ENCODE data around the gene TRPV4.
"Not testable (repeated sequence)": the region's sequence is repeated elsewhere in the genome, so short reads cannot be mapped to it uniquely, and the experiment has no call there.

The TRPV4 gene

DNA sequence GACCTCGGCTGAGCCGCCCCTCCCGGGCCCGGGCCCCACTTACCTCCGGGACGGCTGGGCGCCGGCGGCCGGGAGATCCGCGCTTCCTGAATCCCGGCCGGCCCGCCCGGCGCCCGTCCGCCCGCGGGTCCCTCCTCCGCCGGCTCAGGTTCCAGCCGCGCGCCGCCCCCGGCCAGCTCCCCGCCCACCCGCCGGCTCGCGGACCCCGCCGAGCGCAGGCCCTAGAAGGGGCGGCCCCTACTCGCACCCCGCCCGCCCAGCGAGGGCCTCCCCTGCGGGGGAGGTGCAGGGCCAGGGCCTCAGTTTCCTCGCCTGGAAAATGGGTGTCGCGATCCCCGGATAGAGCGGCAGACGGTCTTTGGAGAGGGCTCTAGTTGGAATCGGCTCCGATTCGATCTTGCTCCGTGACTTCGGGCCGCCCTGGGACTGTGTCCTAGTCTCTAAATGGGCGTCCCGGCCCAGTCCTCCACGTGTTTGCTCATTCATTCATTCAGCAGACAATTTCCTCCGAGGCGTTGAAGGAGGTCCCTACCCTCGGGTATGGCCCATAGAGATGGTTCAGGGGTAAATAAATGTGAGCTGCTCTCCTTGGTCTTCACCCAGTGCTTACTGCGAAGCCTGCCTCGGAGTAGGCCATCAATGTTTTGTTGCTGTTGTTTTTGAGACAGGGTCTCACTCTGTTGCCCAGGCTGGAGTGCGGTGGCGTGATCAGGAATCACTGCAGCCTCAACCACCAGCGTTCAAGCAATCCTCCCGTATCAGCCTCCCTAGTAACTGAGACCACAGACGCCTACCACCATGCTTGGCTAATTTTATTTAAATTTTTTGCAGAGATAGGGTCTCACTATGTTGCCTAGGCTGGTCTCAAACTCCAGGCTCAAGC, at the start of gene TRPV4:
Gene TRPV4 (minus strand): TSS at position 92 of the 883 bp plus-strand sequence. CDS start 18,602 bp downstream, outside the sequence.
- no peak for DNase-seq

DNA sequence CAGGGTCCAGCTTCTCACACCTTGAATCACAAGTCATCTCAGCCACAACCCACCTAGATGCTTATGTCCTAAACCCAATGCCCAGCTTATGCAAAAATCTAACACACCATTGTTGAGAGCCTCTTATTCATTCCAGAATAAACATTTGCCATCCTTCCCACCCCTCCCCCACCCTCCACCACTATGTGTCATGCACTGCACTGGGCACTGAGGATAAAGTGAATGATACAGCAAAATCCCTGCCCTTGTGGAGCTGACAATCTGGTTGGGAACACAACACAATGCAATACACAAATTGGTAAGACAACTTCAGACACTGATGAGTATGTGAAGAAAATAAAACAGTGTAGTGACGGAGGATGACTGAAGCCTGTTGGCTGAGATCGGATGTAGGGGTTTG, 48.6 kb upstream of the TRPV4 start:
- DNase-seq = no peak

DNA sequence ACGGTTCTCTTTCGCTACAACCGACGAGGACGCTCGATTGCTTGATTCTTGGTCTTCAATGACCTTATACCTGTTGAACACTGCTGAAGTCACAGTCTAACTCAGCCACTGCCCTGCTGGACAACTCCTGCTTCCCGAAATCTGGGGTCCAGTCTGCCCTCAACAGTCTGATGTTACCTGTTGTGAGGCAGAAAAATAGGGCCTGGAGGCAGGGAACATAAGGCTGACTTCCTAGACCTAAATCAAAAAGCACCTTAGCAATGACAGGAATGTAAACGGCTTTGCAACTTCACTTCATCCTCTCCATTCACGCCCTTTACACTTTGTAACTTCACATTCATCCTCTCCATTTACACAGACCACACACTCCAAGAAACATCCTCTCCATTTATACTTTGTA, 47.7 kb upstream of the TRPV4 start:
- no peak for DNase-seq

DNA sequence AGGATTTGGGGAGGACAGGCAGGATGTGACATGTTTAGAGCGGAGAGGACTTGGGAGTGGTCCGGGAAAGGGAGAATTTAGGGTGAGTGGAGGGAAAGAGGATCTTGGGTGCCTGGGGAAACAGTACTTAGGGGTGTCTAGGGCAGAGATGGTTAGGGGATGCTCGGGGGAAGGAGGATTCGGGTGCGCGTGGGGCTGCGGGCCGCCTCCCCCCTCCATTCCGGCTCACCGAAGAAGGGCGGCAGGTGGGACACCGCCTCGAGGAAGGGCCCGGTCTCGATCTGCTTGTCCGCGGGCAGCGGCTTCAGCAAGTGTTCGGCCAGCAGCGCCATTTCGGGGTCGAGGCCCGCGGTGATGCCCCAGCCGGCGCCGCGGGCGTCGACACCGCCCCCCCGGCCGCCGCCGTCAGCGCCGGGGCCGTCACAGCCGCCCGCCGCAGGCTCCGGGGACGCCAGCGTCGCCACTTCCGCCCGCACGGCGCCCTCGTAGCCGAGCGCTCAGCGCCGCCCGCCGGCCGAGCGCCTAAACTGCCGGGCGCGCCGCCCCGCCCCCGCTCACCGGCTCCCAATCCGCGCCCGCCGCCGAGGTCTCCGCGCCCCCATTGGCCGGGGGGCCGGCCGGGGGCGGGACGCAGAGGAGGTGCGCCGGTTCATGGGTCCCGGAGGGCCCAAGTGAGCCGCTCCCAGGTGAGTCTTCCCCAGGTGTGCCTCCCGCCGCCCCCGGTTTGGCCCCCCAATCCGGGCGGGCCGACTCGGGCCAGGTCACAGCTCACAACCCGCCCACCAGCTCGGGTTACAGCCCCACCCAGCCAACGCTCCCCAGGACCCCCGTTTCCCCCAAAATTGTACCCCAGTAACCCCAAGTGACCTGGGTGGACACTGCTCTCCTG, 47.1 kb upstream of the TRPV4 start, which contains the start of gene GLTP:
Gene GLTP (minus strand): TSS at position 499 of the 889 bp plus-strand sequence. CDS start 167 bp downstream, at position 332.
- peak; percentile 94 for DNase-seq

DNA sequence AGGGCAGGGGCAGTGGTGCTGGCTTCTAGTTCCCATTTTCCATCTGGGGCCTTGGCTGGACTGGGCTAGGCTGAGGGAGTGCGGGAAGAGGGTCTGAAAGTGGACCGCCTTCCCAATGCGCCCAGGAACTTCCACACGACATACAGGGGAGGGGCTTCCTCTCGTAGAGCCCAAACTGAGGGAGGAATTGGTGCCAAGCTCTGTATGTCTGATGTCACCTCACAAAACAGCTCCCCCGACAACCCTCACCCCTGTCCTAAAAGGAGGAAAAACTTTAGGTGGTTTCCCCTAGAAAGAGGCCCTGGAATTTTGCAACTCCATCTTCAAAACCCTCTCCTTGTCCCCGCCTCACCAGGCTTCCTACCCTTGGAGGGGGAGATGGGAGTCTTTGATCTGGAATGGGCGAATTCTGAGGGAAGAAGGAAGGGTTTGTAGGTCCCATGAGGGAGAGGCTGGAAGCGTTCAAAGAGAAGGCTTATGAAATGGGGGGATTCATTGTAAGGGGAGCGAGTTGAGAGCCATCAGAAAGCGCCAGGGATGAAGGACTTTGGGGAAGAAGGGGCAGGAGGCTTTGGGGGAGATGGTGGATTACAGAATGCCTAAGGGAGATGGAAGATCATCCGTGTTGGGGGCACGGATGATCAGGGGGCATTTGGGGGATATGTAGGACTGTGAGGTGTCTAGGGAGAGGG, 46.3 kb upstream of the TRPV4 start:
- no peak for DNase-seq

DNA sequence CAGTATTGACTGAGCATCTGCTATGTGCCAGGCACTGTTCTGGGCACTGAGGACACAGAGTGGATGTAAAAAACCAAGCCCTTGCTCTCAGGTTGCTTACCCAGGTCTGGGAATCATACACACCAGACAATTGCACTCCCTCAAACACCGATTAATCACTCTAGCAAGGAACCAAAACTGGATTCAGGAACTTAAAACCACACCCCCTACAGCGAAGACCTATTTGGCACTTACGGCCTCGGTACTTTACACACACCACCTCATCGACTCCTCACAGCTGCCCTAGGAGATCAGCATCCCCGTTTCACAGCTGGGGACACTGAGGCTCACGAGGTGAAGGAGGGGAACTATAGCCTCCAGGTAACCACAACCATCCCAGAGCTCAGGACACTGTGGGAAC, 45.6 kb upstream of the TRPV4 start:
- no peak for DNase-seq

DNA sequence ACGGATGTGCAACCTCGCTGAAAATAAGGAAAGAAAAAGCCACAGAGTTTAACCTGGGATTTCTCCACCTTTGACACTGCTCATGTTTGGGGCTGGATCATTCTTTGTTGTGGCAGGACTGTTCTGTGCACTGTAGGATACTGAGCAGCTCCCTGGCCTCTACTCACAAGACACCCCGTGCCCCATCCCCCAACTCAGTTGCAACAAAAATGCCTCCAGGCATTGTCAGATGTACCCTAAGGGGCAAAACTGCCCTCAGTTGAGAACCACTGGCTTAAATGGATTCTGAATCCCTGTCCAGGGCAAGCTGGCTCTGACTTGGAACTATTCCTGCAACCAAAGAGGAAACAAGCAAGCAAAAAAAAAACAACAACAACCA, 45.0 kb upstream of the TRPV4 start:
- no peak for DNase-seq

DNA sequence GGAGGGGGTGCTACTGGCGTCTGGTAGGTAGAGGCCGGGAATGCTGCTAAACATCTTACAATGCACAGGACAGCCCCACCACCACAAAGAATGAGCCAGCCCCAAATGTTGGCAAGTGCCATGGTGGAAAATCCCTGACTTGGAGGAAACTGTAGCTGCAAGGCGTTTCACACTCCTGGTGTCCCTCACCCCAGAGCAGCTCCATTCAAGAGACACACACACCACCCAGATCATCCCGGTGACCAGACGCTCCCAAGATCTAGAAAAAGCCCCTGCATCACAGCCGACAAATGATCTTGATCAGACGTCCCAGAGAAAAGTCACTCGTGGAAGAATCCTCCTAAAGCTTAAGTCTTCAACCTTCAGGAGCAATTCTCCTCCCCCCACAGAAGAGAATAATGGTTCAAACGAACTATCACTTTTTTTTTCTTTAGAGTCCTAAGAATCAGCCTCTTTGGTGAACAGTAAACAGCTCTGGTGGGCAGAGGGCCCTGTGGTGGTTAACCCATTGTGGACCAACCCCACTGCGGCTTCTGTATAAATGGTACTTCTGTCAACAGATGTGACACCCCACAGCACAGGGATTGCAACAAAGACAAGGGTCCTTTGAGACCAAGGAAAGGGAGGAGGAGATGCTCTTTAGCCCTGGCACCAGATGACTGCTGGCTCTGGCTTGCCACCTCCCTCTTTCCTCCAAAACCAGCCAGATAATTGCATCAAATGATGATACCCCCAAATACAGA, 44.5 kb upstream of the TRPV4 start:
- DNase-seq = no peak

DNA sequence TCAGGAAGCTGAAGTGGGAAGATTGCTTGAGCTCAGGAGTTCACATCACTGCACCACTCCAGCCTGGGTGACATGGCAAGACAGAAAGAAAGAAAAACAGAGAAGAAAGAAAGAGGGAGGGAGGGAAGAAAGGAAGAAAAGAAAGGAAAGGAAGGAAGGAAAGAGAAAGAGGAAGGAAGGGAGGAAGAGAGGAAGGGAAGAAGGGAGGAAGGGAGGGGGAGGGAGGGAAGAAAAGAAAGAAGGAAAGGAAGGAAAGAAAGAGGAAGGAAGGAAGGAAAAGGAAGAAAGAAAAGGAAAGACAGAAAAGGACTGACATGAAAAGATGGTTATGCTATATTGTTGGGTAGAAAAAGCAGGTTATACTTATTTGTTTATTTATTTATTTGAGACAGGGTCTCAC, 43.2 kb upstream of the TRPV4 start:
- DNase-seq = no peak

DNA sequence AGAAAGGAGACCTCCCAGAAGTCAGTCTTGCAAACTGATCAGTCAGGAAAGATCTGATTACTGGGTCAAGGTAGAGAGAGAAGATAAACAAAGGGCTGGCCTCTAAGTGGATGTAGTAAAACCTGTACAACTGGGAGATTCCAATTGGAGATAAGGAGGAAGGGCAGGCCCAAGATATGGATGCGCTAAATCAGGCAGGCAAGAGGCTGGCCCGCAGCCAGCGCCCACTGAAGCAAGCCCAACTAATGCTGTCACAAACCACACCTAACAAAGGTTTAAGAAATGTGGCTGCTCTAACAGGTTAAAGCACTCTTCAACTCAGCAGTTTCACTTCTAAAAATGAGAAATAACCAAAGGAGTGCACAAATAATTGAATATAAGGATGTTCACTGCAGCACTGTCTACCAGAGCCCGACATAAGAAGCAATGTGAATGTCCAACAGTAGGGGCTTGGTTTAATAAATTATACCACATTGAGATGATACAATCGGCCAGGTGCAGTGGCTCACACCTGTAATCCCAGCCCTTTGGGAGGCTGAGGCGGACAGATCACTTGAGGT, 42.5 kb upstream of the TRPV4 start:
- peak; percentile 90 for DNase-seq

DNA sequence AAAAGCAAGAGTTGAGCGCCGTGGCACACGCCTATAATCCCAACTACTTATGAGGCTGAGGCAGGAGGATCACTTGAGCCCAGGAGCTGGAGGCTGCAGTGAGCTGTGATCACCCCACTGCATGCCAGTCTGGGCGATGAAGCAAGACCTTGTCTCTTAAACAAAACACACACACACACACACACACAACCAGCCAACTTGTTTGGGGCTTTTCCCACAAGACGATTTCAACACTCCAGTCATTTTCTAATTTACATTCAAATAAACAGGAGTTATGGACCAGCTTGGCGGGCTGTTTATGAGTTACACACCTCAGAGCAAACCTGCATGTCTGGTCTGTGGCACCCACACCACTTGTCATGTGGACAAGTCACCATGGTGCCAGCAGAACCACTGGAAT, 40.5 kb upstream of the TRPV4 start:
- no peak for DNase-seq

DNA sequence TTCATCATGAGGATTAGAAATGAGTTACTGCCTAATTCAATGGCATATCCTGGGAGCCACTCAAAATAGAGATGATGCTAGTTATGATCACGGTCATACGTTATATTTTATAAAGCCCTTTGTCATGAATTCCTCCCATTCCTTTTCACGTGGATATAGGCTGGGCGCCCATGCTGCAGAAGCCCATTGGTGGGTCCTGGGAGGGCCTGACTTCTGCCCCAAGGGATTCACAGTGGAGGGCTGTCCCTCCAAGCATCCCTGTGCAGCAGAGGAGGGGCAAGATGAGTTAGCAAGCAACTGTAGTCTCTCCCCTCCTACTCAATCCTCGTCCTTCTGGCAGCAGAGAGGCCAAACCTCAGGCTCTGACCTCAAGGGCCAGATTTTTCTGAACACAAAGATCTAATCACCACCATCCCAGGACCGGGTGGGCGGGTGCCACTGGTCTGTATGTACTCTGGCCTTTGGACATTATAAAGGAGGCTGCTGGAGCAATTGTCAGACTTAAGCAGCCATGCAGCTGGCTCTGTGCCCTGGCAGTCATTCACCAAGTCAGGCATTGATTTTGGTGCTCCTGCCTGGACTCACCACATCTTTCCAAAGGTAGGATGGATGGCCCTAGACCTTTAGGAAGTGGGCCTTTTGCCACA, 38.6 kb upstream of the TRPV4 start:
- DNase-seq = no peak

DNA sequence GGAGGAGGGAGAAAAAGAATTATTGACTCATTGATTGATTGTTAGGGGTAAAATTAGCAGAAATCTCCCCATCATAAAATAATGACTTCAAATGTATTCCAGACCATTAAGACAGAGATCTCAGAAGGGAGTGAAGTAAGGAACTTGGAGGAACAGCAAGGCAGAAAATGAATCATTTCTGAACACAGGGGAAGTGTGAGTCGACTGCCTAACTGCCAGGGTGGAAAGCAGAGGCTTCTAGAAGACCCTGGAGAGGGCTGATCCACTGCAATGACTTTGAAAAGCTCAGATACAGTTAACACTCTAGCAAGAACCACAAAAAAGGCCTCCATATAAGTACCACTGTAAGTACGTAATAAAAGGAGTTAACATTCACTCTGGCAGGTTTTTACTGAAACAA, 37.5 kb upstream of the TRPV4 start:
- no peak for DNase-seq

DNA sequence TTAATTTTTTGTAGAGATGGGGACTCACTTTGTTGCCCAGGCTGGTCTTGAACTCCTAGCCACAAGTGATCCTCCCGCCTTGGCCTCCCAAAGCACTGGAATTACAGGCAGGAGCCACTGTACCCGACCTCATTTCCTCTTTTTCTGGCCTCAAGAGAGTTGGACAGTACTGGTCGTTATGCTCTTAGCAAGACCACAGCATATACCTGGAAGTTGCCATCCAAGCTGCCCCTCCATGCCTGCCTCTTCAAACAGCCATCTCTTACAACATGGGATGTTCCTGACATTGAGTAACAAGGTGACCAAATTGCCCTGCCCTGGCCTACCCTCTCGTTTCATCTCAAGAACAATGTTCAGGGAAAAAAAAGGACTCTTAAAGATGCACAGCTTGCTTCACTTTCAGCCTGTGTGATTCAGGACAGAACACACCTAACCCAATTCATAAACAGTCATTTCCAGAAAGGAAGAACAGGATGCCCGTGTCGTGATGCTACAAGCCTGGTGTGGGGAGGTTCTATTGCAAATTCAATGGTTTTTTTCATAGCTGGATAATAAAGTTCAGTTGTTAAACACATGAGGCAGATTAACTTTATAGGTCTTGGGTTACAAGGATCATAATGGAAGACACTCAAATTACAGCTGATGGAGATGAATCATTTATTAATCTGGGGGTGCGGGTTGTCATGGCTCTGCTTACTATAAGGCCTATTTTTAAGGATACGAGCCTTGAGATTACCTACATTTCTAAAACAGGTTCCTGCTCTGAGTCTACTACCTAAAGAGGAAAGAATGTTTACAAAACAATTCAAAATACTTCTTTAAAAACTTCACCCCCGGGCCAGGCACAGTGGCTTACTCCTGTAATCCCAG, 35.2 kb upstream of the TRPV4 start:
- no peak for DNase-seq

DNA sequence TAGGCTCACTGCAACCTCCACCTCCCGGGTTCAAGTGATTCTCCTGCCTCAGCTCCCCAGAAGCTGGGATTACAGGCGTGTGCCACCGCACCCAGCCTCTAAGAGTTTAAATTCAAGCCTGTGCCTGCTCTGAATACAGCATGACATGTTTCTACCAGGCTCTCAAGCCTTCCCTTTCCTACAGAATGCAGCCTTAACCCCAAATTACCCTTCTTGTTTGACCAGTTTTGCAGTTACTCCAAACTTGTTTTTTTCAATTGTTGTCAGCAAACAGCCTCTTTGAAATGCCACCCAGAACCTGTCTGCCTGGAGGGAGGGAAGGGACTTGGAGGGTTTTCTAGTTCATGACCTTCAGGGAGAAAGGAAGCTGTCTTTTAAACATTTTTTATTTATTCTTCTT, 31.7 kb upstream of the TRPV4 start:
- no peak for DNase-seq

DNA sequence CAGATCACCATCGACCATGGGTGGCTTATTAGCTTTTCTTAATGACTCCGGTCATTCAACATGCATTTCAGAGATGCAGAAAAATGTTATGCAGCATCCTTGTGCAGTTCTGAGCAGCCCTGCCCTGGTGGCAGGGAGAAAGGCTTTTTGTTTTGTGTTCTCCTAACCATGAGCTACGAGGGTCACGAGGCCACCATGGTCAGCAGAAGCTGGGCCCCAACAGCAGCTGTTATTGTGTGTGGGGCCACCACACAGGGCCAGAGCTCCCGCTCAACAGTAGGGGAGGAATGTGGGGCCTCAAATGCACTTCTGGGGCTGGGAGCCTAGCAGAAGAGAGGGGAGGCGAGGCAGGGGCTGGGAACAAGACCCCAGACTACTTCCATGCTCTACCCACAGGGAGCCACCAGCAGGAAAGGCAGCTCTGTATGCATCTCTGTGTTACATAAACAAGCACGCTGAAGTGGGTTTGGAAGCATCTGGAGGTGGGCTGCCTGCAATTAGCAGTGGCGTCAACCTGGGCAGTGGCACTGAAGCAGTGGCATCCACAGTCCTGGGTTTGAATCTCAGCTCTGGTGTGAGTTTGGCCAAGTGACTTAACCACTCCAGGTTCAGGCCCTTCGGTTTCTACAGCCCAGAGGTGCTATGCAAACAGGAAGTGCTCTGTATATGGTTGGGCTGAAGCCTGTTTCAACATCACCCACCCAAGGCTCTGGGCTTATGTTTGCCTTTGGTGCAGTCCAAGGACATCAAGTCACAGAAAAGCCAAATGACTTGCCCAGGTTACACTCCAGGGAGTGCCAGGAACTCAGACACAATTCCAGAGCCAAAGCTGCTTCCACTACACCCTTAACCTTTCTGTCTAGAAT, 30.9 kb upstream of the TRPV4 start:
- no peak for DNase-seq

DNA sequence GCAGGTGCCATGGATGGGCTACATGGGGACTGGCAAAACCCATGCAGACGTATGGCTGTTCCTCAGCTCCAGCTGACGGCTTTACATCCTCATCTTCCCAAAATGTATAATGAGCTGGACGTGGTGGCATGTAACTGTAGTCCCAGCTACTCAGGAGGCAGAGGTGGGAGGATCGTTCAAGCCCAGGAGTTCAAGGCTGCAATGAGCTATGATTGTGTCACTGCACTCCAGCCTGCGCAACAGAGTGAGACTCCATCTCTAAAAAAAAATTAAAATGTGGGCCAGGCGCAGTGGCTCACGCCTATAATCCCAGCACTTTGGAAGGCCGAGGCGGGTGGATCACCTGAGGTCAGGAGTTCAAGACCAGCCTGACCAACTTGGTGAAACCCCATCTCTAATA, 29.3 kb upstream of the TRPV4 start:
- DNase-seq = not testable (repeated sequence)

DNA sequence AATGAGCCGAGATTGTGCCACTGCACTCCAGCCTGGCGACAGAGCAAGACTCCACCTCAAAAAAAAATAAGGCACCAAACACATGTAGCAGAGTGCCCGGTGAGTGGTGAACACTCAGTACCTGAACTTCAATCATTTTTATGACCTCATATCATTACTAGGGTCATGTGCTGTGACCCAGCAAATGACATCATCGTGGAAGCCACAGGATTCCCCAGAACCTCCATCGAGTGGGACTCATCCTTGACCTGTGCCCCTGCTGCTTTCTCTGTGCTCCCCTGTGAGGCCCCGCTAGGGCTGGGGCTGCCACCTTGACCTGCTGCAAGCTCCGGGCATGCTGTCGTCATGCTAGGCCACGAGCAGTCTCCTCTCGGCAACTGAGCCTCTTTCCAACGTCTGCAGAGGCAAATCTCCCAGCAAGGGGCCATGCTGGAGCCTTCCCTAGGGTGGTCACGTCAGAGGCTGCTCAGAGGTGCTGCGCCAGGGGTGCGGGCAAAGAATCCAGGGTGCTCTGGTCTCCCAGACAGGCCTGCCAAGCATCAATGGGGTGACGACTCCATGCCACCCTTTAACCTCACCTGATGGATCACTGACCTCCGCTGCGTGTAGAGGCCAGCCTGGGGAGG, 28.6 kb upstream of the TRPV4 start:
- no peak for DNase-seq

DNA sequence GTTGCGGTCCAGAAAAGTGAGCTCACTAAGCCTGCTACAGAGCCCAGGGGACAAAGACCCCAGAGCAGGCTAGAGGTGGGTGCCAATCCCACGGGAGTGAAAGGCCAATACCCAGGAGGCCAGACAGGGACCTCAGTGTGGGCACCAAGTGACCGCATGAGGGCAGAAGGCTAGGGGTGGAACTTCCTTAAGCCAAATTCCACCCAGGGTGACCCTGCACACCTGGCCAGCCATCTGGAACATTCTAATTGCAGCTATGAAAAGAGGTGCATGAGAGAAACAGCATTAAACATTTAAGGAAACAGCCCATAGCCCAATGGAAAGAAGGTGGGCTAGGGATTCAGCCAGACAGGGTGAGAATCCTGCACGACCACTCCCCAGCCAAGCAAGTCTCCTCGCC, 27.8 kb upstream of the TRPV4 start:
- no peak for DNase-seq
